ENCODE results near the gene RBM33.

RBM33 gene

GRCh38 chr7:155705623-155706360 is 61.3 kb downstream of the RBM33 start:
- Histone ChIP-seq H3K9me3 (ENCODE audit: control extremely low read depth in 1 of 5, control insufficient read depth in 4 of 5, insufficient read depth in 2 of 5, low read depth in 1 of 5, low read length in 4 of 5) (no peaks in the 10 kb centered on the region), H3K27me3 (replicated peaks in 2 of 5; ENCODE audit: control insufficient read depth in 4 of 5, insufficient read depth in 5 of 5, low read length in 4 of 5) (no peaks in the 10 kb centered on the region), H3K27ac (ENCODE audit: insufficient read depth in 1 of 2, low read depth in 1 of 2, low read length in 2 of 2, poor library complexity in 1 of 2, severe bottlenecking in 2 of 2) (no peak overlapping the region), H3K4me1 (ENCODE audit: control extremely low read depth in 1 of 4, control insufficient read depth in 4 of 4, insufficient read depth in 4 of 4, low read length in 3 of 4) (no peaks in the 10 kb centered on the region), H3K36me3 (ENCODE audit: control insufficient read depth in 4 of 4, insufficient read depth in 4 of 4, low read length in 3 of 4) (peaks cover 36 to 92% (median 65%) of the 10 kb centered on the region in 4 experiments), H3K4me3 (ENCODE audit: control insufficient read depth in 1 of 7, extremely low read depth in 1 of 7, insufficient read depth in 4 of 7, low read depth in 2 of 7, low read length in 6 of 7) (no peak overlapping the region)
- DNase-seq: no peak
- 97% methylated on average over 13 of the region's 16 CpGs for WGBS (ENCODE audit: insufficient coverage)
- CTCF ChIA-PET: no interaction called here
- POLR2A ChIA-PET: interaction anchor here (0.9 kb wide), 1 partner anchor 43 kb away, joined by 3 read pairs; no protein-coding TSS in a partner anchor

GRCh38 chr7:155706376-155706775 is 61.9 kb downstream of the RBM33 start:
- Histone ChIP-seq H3K9me3 (ENCODE audit: control extremely low read depth in 1 of 5, control insufficient read depth in 4 of 5, insufficient read depth in 2 of 5, low read depth in 1 of 5, low read length in 4 of 5) (no peaks in the 10 kb centered on the region), H3K27ac (ENCODE audit: insufficient read depth in 1 of 2, low read depth in 1 of 2, low read length in 2 of 2, poor library complexity in 1 of 2, severe bottlenecking in 2 of 2) (no peak overlapping the region), H3K4me3 (ENCODE audit: control insufficient read depth in 1 of 7, extremely low read depth in 1 of 7, insufficient read depth in 4 of 7, low read depth in 2 of 7, low read length in 6 of 7) (no peak overlapping the region), H3K4me1 (ENCODE audit: control extremely low read depth in 1 of 4, control insufficient read depth in 4 of 4, insufficient read depth in 4 of 4, low read length in 3 of 4) (no peaks in the 10 kb centered on the region), H3K27me3 (replicated peaks in 2 of 5; ENCODE audit: control insufficient read depth in 4 of 5, insufficient read depth in 5 of 5, low read length in 4 of 5) (no peaks in the 10 kb centered on the region), H3K36me3 (ENCODE audit: control insufficient read depth in 4 of 4, insufficient read depth in 4 of 4, low read length in 3 of 4) (peaks cover 36 to 91% (median 68%) of the 10 kb centered on the region in 4 experiments)
- no peak for DNase-seq
- 99% methylated on average over 5 of the region's 10 CpGs for WGBS (ENCODE audit: insufficient coverage)
- POLR2A ChIA-PET: interaction anchor here (0.9 kb wide), 1 partner anchor 43 kb away, joined by 3 read pairs; no protein-coding TSS in a partner anchor
- CTCF ChIA-PET: no interaction called here

GRCh38 chr7:155709453-155709852 is 65.0 kb downstream of the RBM33 start:
- H3K36me3 ChIP-seq (ENCODE audit: control insufficient read depth in 4 of 4, insufficient read depth in 4 of 4, low read length in 3 of 4): peaks cover 37 to 86% (median 64%) of the 10 kb centered on the region in 4 experiments

GRCh38 chr7:155710031-155710430 is 65.6 kb downstream of the RBM33 start:
- 92% methylated on average over 6 of the region's 6 CpGs for WGBS (ENCODE audit: insufficient coverage)
- Histone ChIP-seq H3K36me3 (ENCODE audit: control insufficient read depth in 4 of 4, insufficient read depth in 4 of 4, low read length in 3 of 4) (peaks cover 39 to 90% (median 64%) of the 10 kb centered on the region in 4 experiments), H3K4me3 (ENCODE audit: control insufficient read depth in 1 of 7, extremely low read depth in 1 of 7, insufficient read depth in 4 of 7, low read depth in 2 of 7, low read length in 6 of 7) (no peak overlapping the region), H3K27ac (ENCODE audit: insufficient read depth in 1 of 2, low read depth in 1 of 2, low read length in 2 of 2, poor library complexity in 1 of 2, severe bottlenecking in 2 of 2) (no peak overlapping the region), H3K27me3 (replicated peaks in 2 of 5; ENCODE audit: control insufficient read depth in 4 of 5, insufficient read depth in 5 of 5, low read length in 4 of 5) (no peaks in the 10 kb centered on the region), H3K9me3 (ENCODE audit: control extremely low read depth in 1 of 5, control insufficient read depth in 4 of 5, insufficient read depth in 2 of 5, low read depth in 1 of 5, low read length in 4 of 5) (no peaks in the 10 kb centered on the region), H3K4me1 (ENCODE audit: control extremely low read depth in 1 of 4, control insufficient read depth in 4 of 4, insufficient read depth in 4 of 4, low read length in 3 of 4) (peaks cover 0 to 7% (median 3%) of the 10 kb centered on the region in 4 experiments)
- ChIA-PET CTCF (interaction anchor here (0.6 kb wide), 2 partner anchors 9 to 15 kb away, joined by 3 read pairs; no protein-coding TSS in a partner anchor), POLR2A (no interaction called here)
- no peak for DNase-seq

More at GRCh38 chr7:155709453-155709852, 65.0 kb downstream of the RBM33 start:
- Histone ChIP-seq H3K27me3 (replicated peaks in 2 of 5; ENCODE audit: control insufficient read depth in 4 of 5, insufficient read depth in 5 of 5, low read length in 4 of 5) (no peaks in the 10 kb centered on the region), H3K4me3 (ENCODE audit: control insufficient read depth in 1 of 7, extremely low read depth in 1 of 7, insufficient read depth in 4 of 7, low read depth in 2 of 7, low read length in 6 of 7) (no peak overlapping the region), H3K27ac (ENCODE audit: insufficient read depth in 1 of 2, low read depth in 1 of 2, low read length in 2 of 2, poor library complexity in 1 of 2, severe bottlenecking in 2 of 2) (no peak overlapping the region), H3K9me3 (ENCODE audit: control extremely low read depth in 1 of 5, control insufficient read depth in 4 of 5, insufficient read depth in 2 of 5, low read depth in 1 of 5, low read length in 4 of 5) (no peaks in the 10 kb centered on the region), H3K4me1 (ENCODE audit: control extremely low read depth in 1 of 4, control insufficient read depth in 4 of 4, insufficient read depth in 4 of 4, low read length in 3 of 4) (peaks cover 0 to 7% (median 3%) of the 10 kb centered on the region in 4 experiments)
- ChIA-PET CTCF (interaction anchor here (0.6 kb wide), 2 partner anchors 8 to 15 kb away, joined by 3 read pairs; no protein-coding TSS in a partner anchor), POLR2A (no interaction called here)
- no peak for DNase-seq

- Histone ChIP-seq H3K27me3 (replicated peaks in 2 of 5; ENCODE audit: control insufficient read depth in 4 of 5, insufficient read depth in 5 of 5, low read length in 4 of 5) (no peaks in the 10 kb centered on the region), H3K4me3 (ENCODE audit: control insufficient read depth in 1 of 7, extremely low read depth in 1 of 7, insufficient read depth in 4 of 7, low read depth in 2 of 7, low read length in 6 of 7) (no peak overlapping the region), H3K9me3 (ENCODE audit: control extremely low read depth in 1 of 5, control insufficient read depth in 4 of 5, insufficient read depth in 2 of 5, low read depth in 1 of 5, low read length in 4 of 5) (no peaks in the 10 kb centered on the region), H3K36me3 (ENCODE audit: control insufficient read depth in 4 of 4, insufficient read depth in 4 of 4, low read length in 3 of 4) (peaks cover 39 to 94% (median 66%) of the 10 kb centered on the region in 4 experiments), H3K4me1 (ENCODE audit: control extremely low read depth in 1 of 4, control insufficient read depth in 4 of 4, insufficient read depth in 4 of 4, low read length in 3 of 4) (peaks cover 0 to 7% (median 3%) of the 10 kb centered on the region in 4 experiments), H3K27ac (ENCODE audit: insufficient read depth in 1 of 2, low read depth in 1 of 2, low read length in 2 of 2, poor library complexity in 1 of 2, severe bottlenecking in 2 of 2) (no peak overlapping the region)
- WGBS (ENCODE audit: insufficient coverage): 80% methylated on average over 1 of the region's 1 CpG
- ChIA-PET POLR2A (no interaction called here), CTCF (interaction anchor here (2.7 kb wide), 1 partner anchor 8 kb away, joined by 10 read pairs; no protein-coding TSS in a partner anchor)
- DNase-seq: no peak
Observed at GRCh38 chr7:155710530-155710929, 66.1 kb downstream of the RBM33 start.

GRCh38 chr7:155711081-155711480 is 66.6 kb downstream of the RBM33 start:
- ChIA-PET CTCF (interaction anchor here (1.6 to 2.7 kb wide), 3 partner anchors 9 to 112 kb away, joined by 6 to 10 read pairs (median 6); no protein-coding TSS in a partner anchor), POLR2A (no interaction called here)
- Histone ChIP-seq H3K27ac (ENCODE audit: insufficient read depth in 1 of 2, low read depth in 1 of 2, low read length in 2 of 2, poor library complexity in 1 of 2, severe bottlenecking in 2 of 2) (no peak overlapping the region), H3K4me1 (ENCODE audit: control extremely low read depth in 1 of 4, control insufficient read depth in 4 of 4, insufficient read depth in 4 of 4, low read length in 3 of 4) (peaks cover 0 to 7% (median 3%) of the 10 kb centered on the region in 4 experiments), H3K4me3 (ENCODE audit: control insufficient read depth in 1 of 7, extremely low read depth in 1 of 7, insufficient read depth in 4 of 7, low read depth in 2 of 7, low read length in 6 of 7) (no peak overlapping the region), H3K36me3 (ENCODE audit: control insufficient read depth in 4 of 4, insufficient read depth in 4 of 4, low read length in 3 of 4) (peaks cover 38 to 90% (median 65%) of the 10 kb centered on the region in 4 experiments), H3K27me3 (replicated peaks in 2 of 5; ENCODE audit: control insufficient read depth in 4 of 5, insufficient read depth in 5 of 5, low read length in 4 of 5) (no peaks in the 10 kb centered on the region), H3K9me3 (ENCODE audit: control extremely low read depth in 1 of 5, control insufficient read depth in 4 of 5, insufficient read depth in 2 of 5, low read depth in 1 of 5, low read length in 4 of 5) (no peaks in the 10 kb centered on the region)
- 100% methylated on average over 3 of the region's 16 CpGs for WGBS (ENCODE audit: insufficient coverage)
- no peak for DNase-seq

GRCh38 chr7:155713384-155713783 is 68.9 kb downstream of the RBM33 start:
- Histone ChIP-seq H3K27me3 (replicated peaks in 2 of 5; ENCODE audit: control insufficient read depth in 4 of 5, insufficient read depth in 5 of 5, low read length in 4 of 5) (no peaks in the 10 kb centered on the region), H3K4me1 (ENCODE audit: control extremely low read depth in 1 of 4, control insufficient read depth in 4 of 4, insufficient read depth in 4 of 4, low read length in 3 of 4) (peaks cover 0 to 7% (median 3%) of the 10 kb centered on the region in 4 experiments), H3K27ac (ENCODE audit: insufficient read depth in 1 of 2, low read depth in 1 of 2, low read length in 2 of 2, poor library complexity in 1 of 2, severe bottlenecking in 2 of 2) (no peak overlapping the region), H3K4me3 (ENCODE audit: control insufficient read depth in 1 of 7, extremely low read depth in 1 of 7, insufficient read depth in 4 of 7, low read depth in 2 of 7, low read length in 6 of 7) (no peak overlapping the region), H3K36me3 (ENCODE audit: control insufficient read depth in 4 of 4, insufficient read depth in 4 of 4, low read length in 3 of 4) (peaks cover 37 to 87% (median 59%) of the 10 kb centered on the region in 4 experiments), H3K9me3 (ENCODE audit: control extremely low read depth in 1 of 5, control insufficient read depth in 4 of 5, insufficient read depth in 2 of 5, low read depth in 1 of 5, low read length in 4 of 5) (no peaks in the 10 kb centered on the region)
- peak in 1 of 3 donors; percentile 7 for DNase-seq
- ChIA-PET CTCF (interaction anchor here (1.7 to 2.7 kb wide), 3 partner anchors 10 to 53 kb away, joined by 6 to 10 read pairs (median 6); no protein-coding TSS in a partner anchor), POLR2A (no interaction called here)
- WGBS (ENCODE audit: insufficient coverage): 36% methylated on average over 6 of the region's 10 CpGs

Data from common myeloid progenitor, CD34-positive (primary cell).